Peyer's patch (tissue), 4 donors: Measurements from ENCODE around the gene TM6SF1.

Experiments
- POLR2A ChIP-seq, 2 donors: fragments of 450-650 bp; IDR thresholded peaks; one replicate each; pipeline ENCODE4 v1.5.1; 2017; ENCODE audit warnings: antibody characterized with exemption in 2 of 2, mild to moderate bottlenecking in 2 of 2, moderate library complexity in 2 of 2
- TF ChIP-seq, protein P1 (sequence below), 6 experiments: fragments of 450-650 bp in 4 of 6; fragments of 200-600 bp in 2 of 6; sonication (generic) in 1 of 6; IDR thresholded peaks; one replicate each; pipeline ENCODE4 v1.5.1; 2017 to 2019; ENCODE audit warnings: antibody characterized with exemption in 6 of 6, mild to moderate bottlenecking in 3 of 6, moderate library complexity in 1 of 6

DNA sequence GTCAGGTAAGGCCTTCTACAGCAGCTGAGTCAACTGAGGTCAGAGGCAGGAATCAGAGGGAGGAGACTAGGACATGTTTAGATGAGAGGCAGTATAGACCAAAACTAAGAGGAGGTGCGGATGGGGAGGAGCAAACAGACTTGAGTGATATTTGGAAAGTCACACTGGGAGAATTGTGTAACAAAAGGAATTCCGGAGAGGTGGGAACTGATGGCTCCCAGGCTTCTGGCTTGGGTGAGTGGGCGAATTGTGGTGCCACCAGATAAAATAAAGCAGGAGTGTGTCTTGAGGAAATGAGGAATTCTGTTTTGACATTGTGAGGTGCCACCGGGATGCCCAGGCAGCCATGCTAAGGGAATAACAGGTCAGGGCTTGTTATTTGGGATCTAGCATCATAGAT, 3.3 kb upstream of the TM6SF1 start:
- TF ChIP-seq, protein P1, sequence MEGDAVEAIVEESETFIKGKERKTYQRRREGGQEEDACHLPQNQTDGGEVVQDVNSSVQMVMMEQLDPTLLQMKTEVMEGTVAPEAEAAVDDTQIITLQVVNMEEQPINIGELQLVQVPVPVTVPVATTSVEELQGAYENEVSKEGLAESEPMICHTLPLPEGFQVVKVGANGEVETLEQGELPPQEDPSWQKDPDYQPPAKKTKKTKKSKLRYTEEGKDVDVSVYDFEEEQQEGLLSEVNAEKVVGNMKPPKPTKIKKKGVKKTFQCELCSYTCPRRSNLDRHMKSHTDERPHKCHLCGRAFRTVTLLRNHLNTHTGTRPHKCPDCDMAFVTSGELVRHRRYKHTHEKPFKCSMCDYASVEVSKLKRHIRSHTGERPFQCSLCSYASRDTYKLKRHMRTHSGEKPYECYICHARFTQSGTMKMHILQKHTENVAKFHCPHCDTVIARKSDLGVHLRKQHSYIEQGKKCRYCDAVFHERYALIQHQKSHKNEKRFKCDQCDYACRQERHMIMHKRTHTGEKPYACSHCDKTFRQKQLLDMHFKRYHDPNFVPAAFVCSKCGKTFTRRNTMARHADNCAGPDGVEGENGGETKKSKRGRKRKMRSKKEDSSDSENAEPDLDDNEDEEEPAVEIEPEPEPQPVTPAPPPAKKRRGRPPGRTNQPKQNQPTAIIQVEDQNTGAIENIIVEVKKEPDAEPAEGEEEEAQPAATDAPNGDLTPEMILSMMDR (IDR thresholded peaks at IDR 0.05), result no peak
- TF ChIP-seq POLR2A (IDR thresholded peaks at IDR 0.05), result no peak
